A549 (cell line): Measurements from ENCODE around the gene ARVCF. TPM values are rescaled to one million over a fixed set of nuclear protein-coding genes. Genes with fewer than 3 reads are reported as not detected.

Experiments
- ATAC-seq, 2 experiments: fragments of 200-7000 bp in 1 of 2; fragments of >200 bp in 1 of 2; cut with Nextera tagmentation in 1 of 2; cut with Tn5 transposase in 1 of 2; 3 replicates each; pipeline versions ENCODE4 v1.8.0 to v1.9.1; 2018 to 2020; ENCODE audit warnings: mild to moderate bottlenecking in 1 of 2, moderate library complexity in 1 of 2
- CTCF ChIA-PET: fragments of 300-600 bp; sonication (Branson Sonifier 250); formaldehyde crosslinking; extraction: SDS; loops from one replicate; lab custom pipeline; 2021; ENCODE audit warnings: antibody characterized with exemption, inconsistent platforms; lab: Yijun Ruan, JAX
- POLR2A ChIA-PET: fragments of 350-600 bp; formaldehyde crosslinking; extraction: SDS; loops from one replicate; lab custom pipeline; 2021; ENCODE audit warnings: antibody characterized with exemption, inconsistent platforms; lab: Yijun Ruan, JAX
- DNase-seq, 2 experiments: peaks; one replicate each; pipeline versions ENCODE4 v3.0.0 to v3.0.0-alpha.2; 2011 to 2016; ENCODE audit warnings: low read depth in 1 of 2, low spot score in 1 of 2
- FAIRE-seq: peaks from 2 replicates; lab custom pipeline; 2011; peaks lifted over from hg19 to GRCh38; lab: Jason Lieb, UNC
- H3K27ac ChIP-seq, 2 experiments: fragments of >200 bp; sonication (Bioruptor Twin); formaldehyde crosslinking; 3 replicates each; pipeline ENCODE4 v1.5.1; 2016 to 2017
- H3K4me1 ChIP-seq: fragments of >200 bp; sonication (Bioruptor Twin); formaldehyde crosslinking; 3 replicates; pipeline ENCODE4 v1.6.1; 2016
- H3K4me2 ChIP-seq: fragments of >200 bp; sonication (Bioruptor Twin); formaldehyde crosslinking; 3 replicates; pipeline ENCODE4 v1.6.1; 2016
- H3K4me3 ChIP-seq: fragments of >200 bp; sonication (Bioruptor Twin); formaldehyde crosslinking; 3 replicates; pipeline ENCODE4 v1.5.1; 2016
- H3K9me3 ChIP-seq: fragments of >200 bp; sonication (Bioruptor Twin); formaldehyde crosslinking; 3 replicates; pipeline ENCODE4 v1.6.1; 2016
- BHLHE40 ChIP-seq: IDR thresholded peaks from 2 replicates; pipeline ENCODE4 v1.6.1; 2012; ENCODE audit warnings: low read depth, low read length, inconsistent platforms
- CBX2 ChIP-seq: fragments of 200-600 bp; sonication (generic); IDR thresholded peaks from 2 replicates; pipeline ENCODE4 v1.6.1; 2016; ENCODE audit warnings: low read depth, mild to moderate bottlenecking, borderline replicate concordance
- CBX8 ChIP-seq: fragments of 200-600 bp; sonication (generic); IDR thresholded peaks from 2 replicates; pipeline ENCODE4 v1.6.1; 2016
- CEBPB ChIP-seq, 2 experiments: fragments of >200 bp in 1 of 2; sonication (Bioruptor Twin) in 1 of 2; formaldehyde crosslinking in 1 of 2; IDR thresholded peaks; 2 replicates each; pipeline ENCODE4 v1.6.1; 2012 to 2016
- CHD2 ChIP-seq: fragments of 150-350 bp; IDR thresholded peaks from 2 replicates; pipeline ENCODE4 v1.6.1; 2014; ENCODE audit warnings: low read length; ENCODE audit not compliant: partially characterized antibody
- CHD4 ChIP-seq: fragments of 200-600 bp; sonication (generic); IDR thresholded peaks from 2 replicates; pipeline ENCODE4 v1.6.1; 2016; ENCODE audit warnings: antibody characterized with exemption, mild to moderate bottlenecking, borderline replicate concordance
- EP300 ChIP-seq, 2 experiments: fragments of >200 bp; sonication (Bioruptor Twin); formaldehyde crosslinking; IDR thresholded peaks; 2 replicates in 1 of 2; 3 replicates in 1 of 2; pipeline ENCODE4 v1.6.1; 2016 to 2017
- FOXS1 ChIP-seq: fragments of 250-450 bp; sonication (Bioruptor Pico); IDR thresholded peaks from 2 replicates; pipeline ENCODE4 v1.5.0; 2020; ENCODE audit warnings: mild to moderate bottlenecking, moderate library complexity
- HOXB13 ChIP-seq: fragments of 250-450 bp; sonication (Bioruptor Pico); IDR thresholded peaks from 2 replicates; pipeline ENCODE4 v1.5.0; 2020; ENCODE audit warnings: low read depth, mild to moderate bottlenecking, moderate library complexity
- JUN ChIP-seq, 2 experiments: fragments of >200 bp; sonication (Bioruptor Twin); formaldehyde crosslinking; IDR thresholded peaks; 2 replicates in 1 of 2; 3 replicates in 1 of 2; pipeline ENCODE4 v1.6.1; 2016 to 2017
- JUNB ChIP-seq: fragments of >200 bp; sonication (Bioruptor Twin); formaldehyde crosslinking; IDR thresholded peaks from 2 replicates; pipeline ENCODE4 v1.6.1; 2016
- NFE2L2 ChIP-seq: fragments of 150-350 bp; conservative IDR thresholded peaks from 2 replicates; pipeline ENCODE4 v1.6.1; 2014; ENCODE audit warnings: low read length
- RAD21 ChIP-seq, 2 experiments: fragments of >200 bp in 1 of 2; sonication (Bioruptor Twin) in 1 of 2; formaldehyde crosslinking in 1 of 2; IDR thresholded peaks in 1 of 2; conservative IDR thresholded peaks in 1 of 2; 2 replicates in 1 of 2; 3 replicates in 1 of 2; pipeline ENCODE4 v1.6.1; 2012 to 2018; ENCODE audit warnings: inconsistent platforms in 1 of 2
- RCOR1 ChIP-seq: fragments of 150-350 bp; IDR thresholded peaks from 2 replicates; pipeline ENCODE4 v1.6.1; 2014; ENCODE audit warnings: antibody characterized with exemption, low read length, low read depth
- RFX5 ChIP-seq: fragments of 450-650 bp; IDR thresholded peaks from 2 replicates; pipeline ENCODE4 v1.7.1; 2014; ENCODE audit warnings: antibody characterized with exemption, mild to moderate bottlenecking, moderate library complexity
- TFCP2L1 ChIP-seq: fragments of 250-450 bp; sonication (Bioruptor Pico); IDR thresholded peaks from 2 replicates; pipeline ENCODE4 v1.5.0; 2021; ENCODE audit warnings: mild to moderate bottlenecking
- TP53 ChIP-seq: fragments of 250-450 bp; sonication (Bioruptor Pico); IDR thresholded peaks from 2 replicates; pipeline ENCODE4 v1.5.0; 2021; ENCODE audit warnings: mild to moderate bottlenecking, moderate library complexity
- ZC3H11A ChIP-seq: fragments of 450-650 bp; IDR thresholded peaks from 2 replicates; pipeline ENCODE4 v1.6.1; 2014; ENCODE audit warnings: antibody characterized with exemption, mild to moderate bottlenecking
- WGBS: methylation state at CpG from one replicate; pipeline ENCODE4 v1.1.6; 2017; ENCODE audit errors: missing lambda C conversion rate; 5-methylcytosine and 5-hydroxymethylcytosine counted together
- polyA plus RNA-seq, 4 experiments: library from polyadenylated mRNA; depleted of rRNA in 3 of 4; stranded (reverse); fragments of >200 nt; fragmentation: RNase III in 1 of 4; extraction: RNeasy Plus Mini Kit Qiagen cat#74134 plus additional on column Dnase treatment in 1 of 4; gene quantifications; 2 replicates in 3 of 4; 3 replicates in 1 of 4; pipeline ENCODE4 v1.2.3, GENCODE V29; 2011 to 2017
- TF ChIP-seq, protein P1 (sequence below): IDR thresholded peaks from 2 replicates; pipeline ENCODE4 v1.6.1; 2012
- TF ChIP-seq, protein P2 (sequence below): fragments of 450-650 bp; IDR thresholded peaks from 2 replicates; pipeline ENCODE4 v1.6.1; 2014; ENCODE audit warnings: antibody characterized with exemption
- TF ChIP-seq, protein P3 (sequence below): fragments of >200 bp; sonication (Bioruptor Twin); formaldehyde crosslinking; IDR thresholded peaks from 2 replicates; pipeline ENCODE4 v1.6.1; 2016
- TF ChIP-seq, protein P4 (sequence below): fragments of >200 bp; sonication (Bioruptor Twin); formaldehyde crosslinking; IDR thresholded peaks from 3 replicates; pipeline ENCODE4 v1.6.1; 2016

ARVCF gene
- polyA plus RNA-seq, 2 of the 4 experiments (the other 2 are of a cell fraction) = 0.81 to 2.1 TPM

DNA sequence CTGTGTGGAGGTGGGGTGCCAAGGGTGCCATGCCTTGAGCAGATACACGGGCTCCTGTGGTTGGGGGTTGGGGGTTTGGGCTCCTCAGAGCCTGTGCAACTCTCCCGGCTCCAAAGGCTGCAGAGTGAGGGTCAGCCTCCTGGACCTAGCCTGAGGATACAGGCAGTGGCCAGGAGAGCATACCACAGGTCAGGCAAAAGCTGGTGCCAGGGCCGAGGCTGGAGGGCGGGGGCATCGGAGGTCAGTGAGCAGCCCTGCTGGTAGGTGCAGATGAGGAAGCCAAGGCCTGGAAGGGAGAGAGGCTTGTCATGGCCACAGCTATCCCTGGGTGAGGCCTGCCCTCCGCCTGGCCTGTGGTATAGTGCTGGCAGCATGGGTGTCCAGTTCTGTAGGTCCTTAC is 37.9 kb upstream of the ARVCF start:
- no peak overlapping the region for H3K27ac ChIP-seq
- no peak for FAIRE-seq
- H3K4me3 ChIP-seq = no peak overlapping the region
- H3K4me2 ChIP-seq = no peak overlapping the region
- TF ChIP-seq RFX5 = no peak
- no peak for TF ChIP-seq TP53 (CRISPR knock-in tag)
- TF ChIP-seq EP300 (IDR thresholded peaks at IDR 0.05) = no peak
- TF ChIP-seq FOXS1 = no peak
- no peaks in the 10 kb centered on the region for H3K4me1 ChIP-seq
- no peaks in the 10 kb centered on the region for H3K9me3 ChIP-seq
- no peak for DNase-seq
- ATAC-seq = no peak
- 95% methylated on average over 4 of the region's 6 CpGs for WGBS
- ChIA-PET POLR2A (no interaction called here), CTCF (interaction anchor here (1.1 to 1.5 kb wide), 2 partner anchors 9 to 15 kb away, joined by 3 to 4 read pairs; no protein-coding TSS in a partner anchor)

DNA sequence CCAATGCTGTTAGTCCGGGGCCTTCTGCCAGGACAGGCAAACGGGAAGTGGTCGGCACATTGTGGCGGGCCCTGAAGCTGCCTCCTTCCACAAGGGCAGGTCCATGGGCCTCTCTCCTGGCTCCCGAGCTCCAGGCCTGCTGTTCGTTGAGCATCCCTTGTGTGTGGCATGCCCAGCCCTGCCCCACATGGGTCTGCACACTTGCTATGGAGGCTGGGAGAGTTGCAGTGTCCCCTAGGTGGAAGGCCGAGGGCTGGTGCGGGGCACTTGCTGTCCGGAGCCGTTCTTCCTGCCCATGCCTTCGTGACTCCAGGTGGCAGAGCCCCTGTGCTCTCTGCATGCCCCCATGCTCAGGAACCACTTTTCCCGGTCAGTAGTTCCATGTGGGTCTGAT is 37.4 kb upstream of the ARVCF start:
- DNase-seq = no peak
- Histone ChIP-seq H3K4me2 (no peak overlapping the region), H3K27ac (no peak overlapping the region), H3K9me3 (no peaks in the 10 kb centered on the region), H3K4me3 (no peak overlapping the region), H3K4me1 (no peaks in the 10 kb centered on the region)
- no peak for FAIRE-seq
- ChIA-PET POLR2A (no interaction called here), CTCF (interaction anchor here (1.1 to 1.5 kb wide), 2 partner anchors 9 to 15 kb away, joined by 3 to 4 read pairs; no protein-coding TSS in a partner anchor)
- ATAC-seq = no peak
- TF ChIP-seq FOXS1 (no peak), RAD21 (conservative IDR thresholded peaks at IDR 0.05 in 1 of 2, IDR thresholded peaks at IDR 0.05 in 1 of 2) (no peak), NFE2L2 (no peak), RFX5 (no peak), JUN (IDR thresholded peaks at IDR 0.05) (no peak), TP53 (CRISPR knock-in tag) (no peak), RCOR1 (no peak), CHD2 (no peak), HOXB13 (CRISPR knock-in tag) (no peak), BHLHE40 (no peak), JUNB (no peak), TFCP2L1 (CRISPR knock-in tag) (no peak)
- TF ChIP-seq, protein P1, sequence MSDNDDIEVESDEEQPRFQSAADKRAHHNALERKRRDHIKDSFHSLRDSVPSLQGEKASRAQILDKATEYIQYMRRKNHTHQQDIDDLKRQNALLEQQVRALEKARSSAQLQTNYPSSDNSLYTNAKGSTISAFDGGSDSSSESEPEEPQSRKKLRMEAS = no peak
- TF ChIP-seq, protein P2, sequence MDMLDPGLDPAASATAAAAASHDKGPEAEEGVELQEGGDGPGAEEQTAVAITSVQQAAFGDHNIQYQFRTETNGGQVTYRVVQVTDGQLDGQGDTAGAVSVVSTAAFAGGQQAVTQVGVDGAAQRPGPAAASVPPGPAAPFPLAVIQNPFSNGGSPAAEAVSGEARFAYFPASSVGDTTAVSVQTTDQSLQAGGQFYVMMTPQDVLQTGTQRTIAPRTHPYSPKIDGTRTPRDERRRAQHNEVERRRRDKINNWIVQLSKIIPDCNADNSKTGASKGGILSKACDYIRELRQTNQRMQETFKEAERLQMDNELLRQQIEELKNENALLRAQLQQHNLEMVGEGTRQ = no peak
- TF ChIP-seq, protein P3, sequence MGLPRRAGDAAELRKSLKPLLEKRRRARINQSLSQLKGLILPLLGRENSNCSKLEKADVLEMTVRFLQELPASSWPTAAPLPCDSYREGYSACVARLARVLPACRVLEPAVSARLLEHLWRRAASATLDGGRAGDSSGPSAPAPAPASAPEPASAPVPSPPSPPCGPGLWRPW = no peak
- TF ChIP-seq, all 56 proteins: peak for 0
- WGBS = 95% methylated on average over 4 of the region's 12 CpGs

DNA sequence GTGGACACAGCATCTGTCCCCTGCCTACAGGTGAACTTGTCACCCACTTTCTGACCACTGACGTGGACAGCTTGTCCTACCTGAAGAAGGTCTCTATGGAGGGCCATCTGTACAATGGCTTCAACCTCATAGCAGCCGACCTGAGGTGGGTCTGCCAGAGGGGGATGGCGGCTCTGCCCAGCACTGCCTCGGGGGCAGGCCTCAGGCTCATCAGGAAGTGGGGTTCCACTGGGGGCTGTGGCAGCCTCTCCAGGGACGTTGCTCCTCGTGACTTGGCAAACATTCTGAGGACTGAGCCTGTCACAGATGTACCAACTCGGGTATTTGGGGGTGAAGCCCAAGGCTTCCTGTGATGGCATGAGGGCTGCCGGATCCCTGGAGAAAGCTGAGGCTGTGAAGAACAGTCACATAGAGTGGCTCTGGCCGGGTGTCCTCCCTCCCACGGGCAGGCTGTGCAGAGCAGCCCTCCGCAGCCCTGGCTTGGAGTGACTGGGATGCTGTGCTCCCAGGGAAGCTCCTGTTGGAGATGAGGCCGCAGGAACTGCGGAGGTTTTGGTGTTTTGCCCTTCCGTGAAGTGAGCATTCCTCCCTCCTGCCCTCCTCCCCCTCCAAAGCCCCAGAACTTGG is 36.9 kb upstream of the ARVCF start:
- POLR2A ChIA-PET = no interaction called here
- WGBS = 100% methylated on average over 2 of the region's 14 CpGs

More for the DNA sequence above, 36.9 kb upstream of the ARVCF start:
- TF ChIP-seq CHD4 (no peak), CEBPB (IDR thresholded peaks at IDR 0.05) (no peak), ZC3H11A (no peak), CBX2 (no peak), CBX8 (no peak)
- TF ChIP-seq, protein P4, sequence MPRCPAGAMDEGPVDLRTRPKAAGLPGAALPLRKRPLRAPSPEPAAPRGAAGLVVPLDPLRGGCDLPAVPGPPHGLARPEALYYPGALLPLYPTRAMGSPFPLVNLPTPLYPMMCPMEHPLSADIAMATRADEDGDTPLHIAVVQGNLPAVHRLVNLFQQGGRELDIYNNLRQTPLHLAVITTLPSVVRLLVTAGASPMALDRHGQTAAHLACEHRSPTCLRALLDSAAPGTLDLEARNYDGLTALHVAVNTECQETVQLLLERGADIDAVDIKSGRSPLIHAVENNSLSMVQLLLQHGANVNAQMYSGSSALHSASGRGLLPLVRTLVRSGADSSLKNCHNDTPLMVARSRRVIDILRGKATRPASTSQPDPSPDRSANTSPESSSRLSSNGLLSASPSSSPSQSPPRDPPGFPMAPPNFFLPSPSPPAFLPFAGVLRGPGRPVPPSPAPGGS = no peak
- CTCF ChIA-PET = interaction anchor here (1.1 kb wide), 1 partner anchor 16 kb away, joined by 3 read pairs; no protein-coding TSS in a partner anchor
- H3K4me3 ChIP-seq = no peak overlapping the region
- no peak overlapping the region for H3K4me2 ChIP-seq
- H3K4me1 ChIP-seq = no peaks in the 10 kb centered on the region
- H3K27ac ChIP-seq = no peak overlapping the region
- ATAC-seq (no peak), DNase-seq (no peak), FAIRE-seq (no peak)
- no peaks in the 10 kb centered on the region for H3K9me3 ChIP-seq
